ENCODE data around the gene WLS.

DNA sequence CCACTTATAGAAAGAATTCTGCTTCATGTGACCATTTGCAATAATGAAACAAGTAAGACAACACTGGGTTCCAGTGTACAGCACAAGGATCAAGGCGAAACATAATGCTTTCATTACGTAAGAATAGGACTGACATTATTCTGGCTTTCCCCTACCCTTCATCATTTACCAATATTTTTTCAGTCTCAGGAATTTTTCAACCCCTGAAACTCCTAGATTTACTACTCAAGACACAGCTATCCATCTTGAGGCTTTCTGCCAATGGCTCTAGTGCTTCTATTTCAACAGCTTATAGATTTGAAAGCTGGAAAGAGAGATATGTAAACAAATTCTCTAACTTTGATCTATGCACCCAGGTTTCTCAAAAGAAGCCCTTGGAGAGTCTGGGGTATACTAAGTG is 48.4 kb downstream of the WLS start:
- TF ChIP-seq LEF1 (IDR thresholded peaks at IDR 0.05; ENCODE audit: borderline replicate concordance) (no peak), FOXK2 (IDR thresholded peaks at IDR 0.05) (no peak), SUZ12 (IDR thresholded peaks at IDR 0.05) (no peak), TARDBP (IDR thresholded peaks at IDR 0.05) (no peak), ZNF384 (IDR thresholded peaks at IDR 0.05) (no peak), BHLHE40 (IDR thresholded peaks at IDR 0.05; ENCODE audit: borderline replicate concordance) (no peak), CTBP1 (IDR thresholded peaks at IDR 0.05; ENCODE audit: borderline replicate concordance) (no peak)

Data from HEK293T (cell line).